HG03558 (cell line): ENCODE measurements around the gene SIL1.
"Not testable (repeated sequence)": the region's sequence is repeated elsewhere in the genome, so short reads cannot be mapped to it uniquely, and the experiment has no call there.

ENCODE experiments used
- ATAC-seq: cut with Tn5 transposase; IDR thresholded peaks from one replicate; pipeline ENCODE4 v1.9.1; 2021; ENCODE audit warnings: moderate number of reproducible peaks; ENCODE audit not compliant: unreplicated experiment; ENCODE audit errors: extremely low read depth

SIL1 gene

DNA sequence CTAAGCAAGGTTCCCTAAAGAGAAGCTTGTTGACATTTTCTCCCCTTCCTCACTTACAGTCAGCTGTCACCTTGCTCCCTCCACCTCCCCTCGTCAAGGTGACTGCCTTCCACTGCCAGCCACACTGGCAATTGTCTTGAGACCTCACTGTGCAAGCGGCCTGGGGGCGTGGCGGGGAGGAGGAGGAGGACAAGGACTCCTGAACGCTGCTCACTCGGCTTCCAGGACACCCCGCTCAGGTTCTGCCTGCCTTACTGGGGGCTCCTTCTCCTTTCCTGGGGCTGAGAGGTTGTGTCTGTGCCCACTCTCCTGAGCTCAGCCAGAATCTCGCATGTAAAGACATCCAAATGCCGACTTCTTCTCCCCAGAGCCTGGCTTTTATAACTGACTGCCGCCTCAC is 262.7 kb downstream of the SIL1 start:
- no peak for ATAC-seq

DNA sequence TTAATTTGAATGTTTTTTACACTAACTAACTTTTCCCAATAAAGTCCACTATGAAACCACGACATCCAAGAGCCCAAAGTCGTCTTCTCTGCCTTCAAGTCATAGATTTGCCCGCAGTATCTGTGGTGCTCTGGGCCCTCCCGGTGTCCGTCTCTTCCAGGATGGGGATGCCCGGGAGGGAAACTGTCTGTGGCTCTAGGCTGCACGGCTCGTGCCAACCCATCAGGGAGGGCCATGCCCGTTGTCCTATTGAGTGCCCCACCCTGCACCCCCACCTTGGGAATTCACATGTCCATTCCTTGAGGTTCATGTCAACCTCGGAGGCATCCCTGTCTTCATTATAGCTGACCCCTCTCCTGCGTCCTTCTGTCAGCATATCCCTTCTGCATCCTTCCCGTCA is 263.2 kb downstream of the SIL1 start:
- ATAC-seq, result no peak

GRCh38 chr5:138933522-138934290 is 264.5 kb downstream of the SIL1 start:
- ATAC-seq, result no peak

- no peak for ATAC-seq
Observed at GRCh38 chr5:138932171-138932810, 265.9 kb downstream of the SIL1 start.

DNA sequence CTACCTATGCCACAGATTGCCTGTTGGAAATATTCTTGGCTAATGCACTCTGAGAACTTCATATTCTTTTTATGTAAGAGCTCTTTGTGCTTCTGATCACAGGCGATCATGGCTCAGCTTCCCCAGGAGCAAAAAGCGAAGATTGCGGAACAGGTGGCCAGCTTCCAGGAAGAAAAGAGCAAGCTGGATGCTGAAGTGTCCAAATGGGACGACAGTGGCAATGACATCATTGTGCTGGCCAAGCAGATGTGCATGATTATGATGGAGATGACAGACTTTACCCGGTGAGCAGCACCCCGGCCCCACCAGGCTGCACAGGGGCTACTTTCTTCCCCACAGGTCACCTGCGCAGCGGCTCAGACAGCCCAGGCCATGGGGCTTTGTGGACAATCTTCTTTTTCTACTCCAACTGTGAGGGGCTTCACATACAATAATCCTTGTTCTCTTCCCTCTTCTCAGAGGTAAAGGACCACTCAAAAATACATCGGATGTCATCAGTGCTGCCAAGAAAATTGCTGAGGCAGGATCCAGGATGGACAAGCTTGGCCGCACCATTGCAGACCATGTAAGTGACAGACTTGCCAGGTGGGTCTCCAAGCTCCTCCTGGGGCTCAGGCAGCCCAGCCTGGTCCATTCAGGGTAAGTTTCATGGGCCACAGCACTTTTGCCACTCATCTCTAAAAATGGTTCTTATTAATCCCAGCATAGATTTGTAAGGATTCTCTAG is 267.6 kb downstream of the SIL1 start:
- ATAC-seq, result no peak

DNA sequence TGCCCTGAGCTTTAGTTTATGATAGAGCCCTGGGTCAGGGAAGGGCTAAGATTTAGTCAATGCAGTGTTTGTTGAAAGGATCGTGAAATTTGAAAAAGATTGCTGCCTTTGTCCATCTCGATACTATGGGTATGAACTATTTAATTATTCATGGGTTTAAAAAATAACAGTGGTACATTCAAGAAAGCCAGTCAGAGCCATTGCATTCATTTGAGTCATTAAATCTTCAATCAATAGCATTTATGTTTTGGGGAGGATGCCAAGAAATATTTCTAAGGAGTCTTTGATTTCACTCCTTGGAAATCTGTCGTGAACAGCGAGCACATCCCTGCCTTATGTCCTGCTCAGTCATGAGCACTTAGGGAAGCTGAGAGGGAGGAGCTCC is 268.6 kb downstream of the SIL1 start:
- no peak for ATAC-seq

- ATAC-seq, result no peak
Observed at GRCh38 chr5:138927979-138928378, 270.2 kb downstream of the SIL1 start.

DNA sequence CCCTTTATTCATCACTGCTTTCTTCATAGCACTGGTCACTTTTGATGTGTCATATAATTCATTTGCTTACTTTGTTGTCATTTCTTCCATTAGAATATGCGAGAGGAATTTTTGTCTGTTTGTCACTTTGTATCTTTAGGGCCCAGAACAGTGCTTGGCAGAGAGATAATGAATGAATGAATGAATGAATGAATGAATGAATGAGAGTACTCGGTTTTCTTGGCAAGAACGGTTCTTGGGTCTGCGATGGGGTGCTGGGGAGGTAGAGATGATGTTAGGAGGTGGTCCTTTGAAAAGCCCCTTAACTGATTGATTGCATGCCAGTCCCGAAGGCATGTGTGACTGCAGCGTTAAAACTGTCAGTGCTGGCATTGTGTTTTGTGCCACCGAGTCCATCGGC is 270.6 kb downstream of the SIL1 start:
- ATAC-seq, result no peak

DNA sequence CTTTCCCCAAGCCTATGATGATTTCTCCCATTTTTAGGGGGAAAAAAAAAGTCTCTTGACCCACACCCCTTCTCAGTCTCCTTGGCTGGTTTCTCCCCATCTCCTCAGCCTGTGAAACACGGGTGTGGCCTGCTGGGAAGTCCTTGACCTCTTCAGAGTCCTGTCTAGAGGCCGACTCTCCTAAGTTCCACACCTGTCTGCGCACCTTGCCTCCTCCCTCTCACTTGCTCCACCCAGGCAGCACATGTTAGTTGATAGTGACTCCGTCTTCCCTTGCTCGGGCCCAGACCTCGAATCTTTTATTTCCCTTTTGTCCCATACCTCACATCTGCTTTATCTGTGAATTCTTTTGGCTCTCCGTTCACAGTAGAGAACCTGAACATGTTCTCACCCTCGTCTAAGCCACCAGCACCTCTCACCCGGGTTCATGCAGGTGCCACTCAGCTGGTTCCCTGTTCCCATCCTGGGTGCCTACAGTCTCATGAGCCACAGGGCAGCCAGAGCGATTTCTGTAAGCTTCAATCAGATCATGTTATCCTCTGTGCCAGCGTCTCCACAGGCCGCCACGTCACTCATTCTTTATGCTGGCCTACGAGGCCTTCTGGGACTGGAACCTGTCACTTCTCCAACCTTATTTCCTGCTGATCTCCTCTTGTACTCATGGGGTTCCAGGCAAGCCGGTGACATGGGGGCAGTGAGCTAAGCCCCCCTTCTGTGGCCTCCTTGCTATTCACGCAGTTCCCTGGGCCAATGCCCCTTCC is 271.3 kb downstream of the SIL1 start:
- no peak for ATAC-seq

DNA sequence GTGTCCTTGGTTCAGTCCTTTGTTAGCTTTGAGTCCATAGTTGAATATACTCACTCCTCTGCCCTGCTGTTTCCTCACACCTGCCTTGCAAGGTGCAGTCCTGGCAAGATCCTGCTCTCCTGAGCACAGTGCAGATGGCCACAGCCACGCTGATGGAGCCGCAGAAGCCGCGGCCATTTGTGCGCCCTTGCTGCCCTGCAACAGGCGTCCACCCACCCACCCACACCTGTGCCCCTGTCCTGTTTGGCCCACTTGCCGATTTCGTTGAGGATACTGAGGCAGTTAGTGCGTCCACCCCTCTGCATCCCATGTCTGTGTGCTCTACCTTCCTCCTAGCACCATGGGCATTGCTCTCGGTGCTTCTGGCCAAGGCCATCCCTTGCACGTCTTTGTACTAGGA is 271.9 kb downstream of the SIL1 start:
- no peak for ATAC-seq

- no peak for ATAC-seq
Observed at GRCh38 chr5:138925090-138925635, 273.0 kb downstream of the SIL1 start.

DNA sequence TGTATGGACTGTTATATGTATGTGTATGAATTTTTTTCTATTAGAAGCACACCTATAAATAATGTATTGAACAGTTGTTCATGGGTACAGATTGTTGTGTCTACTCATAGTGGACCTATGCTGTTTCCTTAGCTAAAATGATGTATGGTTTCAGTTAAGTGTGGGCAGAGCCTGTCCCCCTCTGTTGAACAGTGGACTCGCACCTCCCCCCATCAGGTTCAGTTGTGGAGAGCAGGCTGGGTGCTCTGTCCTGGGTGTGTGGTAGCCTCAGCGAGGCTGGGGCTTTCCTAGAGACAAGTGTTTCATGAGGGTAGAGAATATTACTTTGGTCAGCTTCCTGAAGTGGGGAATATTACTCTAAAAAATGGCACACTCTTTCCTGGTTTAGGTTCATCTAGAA is 275.7 kb downstream of the SIL1 start:
- ATAC-seq, result no peak

DNA sequence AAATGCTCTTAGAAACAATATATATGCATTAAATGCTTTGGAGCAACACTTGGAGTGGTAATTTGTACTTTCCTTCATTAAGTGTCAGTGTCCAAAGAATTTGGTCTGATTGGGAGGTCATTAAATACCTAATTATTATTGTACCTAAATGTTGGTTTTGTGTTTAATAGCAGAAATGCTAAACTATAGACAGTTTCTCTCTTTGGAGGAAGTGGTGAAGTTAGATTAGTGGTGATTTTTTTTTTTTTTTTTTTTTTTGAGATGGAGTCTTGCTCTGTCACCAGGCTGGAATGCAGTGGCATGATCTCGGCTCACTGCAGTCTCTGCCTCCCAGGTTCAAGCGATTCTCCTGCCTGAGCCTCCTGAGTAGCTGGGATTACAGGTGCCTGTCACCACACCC is 276.8 kb downstream of the SIL1 start:
- ATAC-seq, result not testable (repeated sequence)

- no peak for ATAC-seq
Observed at GRCh38 chr5:138920181-138920580, 278.0 kb downstream of the SIL1 start.

DNA sequence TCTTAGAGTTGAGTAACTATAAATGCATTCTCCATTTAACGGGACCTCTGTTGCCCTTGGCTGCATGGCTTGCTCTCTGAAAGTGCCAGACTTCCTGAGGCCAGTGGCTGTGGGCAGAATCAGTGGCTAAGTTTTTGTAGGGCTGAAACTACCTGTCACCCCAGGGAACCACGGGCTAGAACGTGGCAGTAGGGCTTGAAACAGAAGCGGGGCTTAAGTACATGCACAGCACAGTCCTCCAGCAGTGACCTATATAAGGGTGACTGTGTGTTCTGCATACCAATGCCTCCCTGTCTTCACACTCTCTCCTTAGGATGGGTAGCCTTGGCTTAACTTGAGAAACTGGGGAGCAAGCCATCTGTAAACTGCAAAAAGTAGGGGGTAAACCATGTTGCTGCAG is 279.5 kb downstream of the SIL1 start:
- ATAC-seq, result no peak

GRCh38 chr5:138914338-138914737 is 283.8 kb downstream of the SIL1 start:
- no peak for ATAC-seq

DNA sequence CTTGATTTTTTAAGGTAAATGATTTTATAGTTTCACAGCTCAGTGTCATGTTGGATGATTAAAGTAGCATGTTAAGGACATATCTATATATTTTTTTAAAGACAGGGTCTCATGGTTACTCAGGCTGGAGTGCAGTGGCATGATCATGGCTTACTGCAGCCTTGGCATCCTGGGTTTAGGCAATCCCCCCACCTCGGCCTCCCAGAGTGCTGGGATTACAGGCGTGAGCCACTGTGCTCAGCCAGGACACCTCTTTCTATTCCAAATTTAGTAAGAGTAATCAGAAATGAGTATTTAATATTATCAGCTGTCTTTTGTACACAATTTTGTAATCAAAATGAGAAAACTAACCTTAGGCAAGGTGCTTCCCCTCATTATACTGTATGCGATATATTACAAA is 284.4 kb downstream of the SIL1 start:
- no peak for ATAC-seq

DNA sequence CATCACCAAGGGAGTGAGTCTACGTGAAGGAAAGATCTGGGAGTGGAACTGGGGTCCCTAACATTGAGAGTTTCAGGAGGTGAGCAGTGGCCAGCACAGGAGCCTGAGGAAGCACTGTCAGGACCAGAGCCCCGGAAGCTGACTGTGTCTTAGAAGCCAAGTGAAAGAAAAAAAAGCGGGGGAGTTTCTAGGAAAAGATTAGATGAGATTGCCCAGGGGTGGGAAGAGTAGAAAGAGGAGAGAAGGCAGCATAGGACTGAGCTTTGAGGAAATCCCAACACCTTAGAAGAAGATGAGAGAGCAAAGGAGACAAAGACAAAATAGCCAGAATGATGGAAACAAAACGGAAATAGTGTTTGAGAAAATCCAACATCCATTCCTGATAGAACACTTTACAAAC is 286.1 kb downstream of the SIL1 start:
- ATAC-seq, result no peak

DNA sequence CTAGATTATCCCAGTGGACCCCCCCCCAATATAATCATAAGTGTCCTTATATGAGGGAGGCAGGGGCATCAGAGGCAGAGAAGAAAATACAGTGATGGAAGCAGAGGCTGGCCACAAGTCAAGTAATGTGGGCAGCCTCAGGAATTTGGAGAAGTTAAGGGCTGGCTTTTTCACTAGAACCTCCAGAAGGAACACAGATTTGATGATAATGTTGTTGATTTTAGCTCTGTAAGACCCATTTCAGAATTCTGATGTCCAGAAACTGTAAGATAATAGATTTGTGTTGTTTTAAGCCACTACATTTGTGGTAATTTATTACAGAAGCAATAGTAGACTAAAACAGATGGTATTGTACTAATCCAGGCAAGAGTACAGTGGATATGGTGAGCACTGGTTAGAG is 286.7 kb downstream of the SIL1 start:
- no peak for ATAC-seq

DNA sequence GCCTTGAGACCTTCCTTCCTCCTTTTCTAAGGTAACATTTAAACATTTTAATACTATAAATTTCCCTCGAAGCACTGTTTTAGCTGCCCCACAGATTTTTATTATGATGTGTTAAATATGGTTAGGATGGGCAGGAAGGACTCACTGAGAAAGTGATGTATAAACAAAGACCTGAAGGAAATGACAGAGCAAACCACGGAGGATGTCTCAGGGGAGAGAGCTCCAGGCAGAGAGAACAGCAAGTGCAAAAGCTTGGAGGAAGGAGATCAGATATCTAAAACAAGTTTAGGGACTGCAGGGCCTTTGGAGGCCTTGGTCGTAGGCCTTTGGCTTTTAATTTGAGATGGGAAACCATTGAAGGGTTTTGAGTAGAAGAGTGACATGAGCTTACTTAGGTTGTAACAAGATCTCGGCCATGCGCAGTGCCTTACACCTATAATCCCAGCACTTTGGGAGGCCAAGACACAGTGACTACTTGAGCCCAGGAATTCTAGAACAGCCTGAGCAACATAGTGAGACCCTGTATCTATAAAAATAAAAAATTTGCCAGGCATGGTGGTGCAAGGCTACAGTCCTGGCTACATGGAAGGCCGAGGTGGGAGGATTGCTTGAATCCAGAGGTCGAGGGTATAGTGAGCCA is 287.5 kb downstream of the SIL1 start:
- ATAC-seq, result no peak
